HEK293 (cell line): ENCODE data around the gene AGK.

Source experiments
- FEZF1 ChIP-seq: fragments of 450-650 bp; formaldehyde crosslinking; IDR thresholded peaks from 2 replicates; pipeline ENCODE4 v1.5.1; 2016; ENCODE audit warnings: missing biosample characterization, missing genetic modification characterization
- IKZF3 ChIP-seq: fragments of 450-650 bp; IDR thresholded peaks from 2 replicates; pipeline ENCODE4 v1.5.0; 2018; ENCODE audit warnings: missing biosample characterization, mild to moderate bottlenecking, missing genetic modification characterization, moderate library complexity
- MYNN ChIP-seq: fragments of 450-650 bp; formaldehyde crosslinking; IDR thresholded peaks from 2 replicates; pipeline ENCODE4 v1.5.1; 2016; ENCODE audit warnings: missing biosample characterization, missing genetic modification characterization, borderline replicate concordance
- MZF1 ChIP-seq: fragments of 450-650 bp; formaldehyde crosslinking; IDR thresholded peaks from 2 replicates; pipeline ENCODE4 v1.5.1; 2017; ENCODE audit warnings: missing biosample characterization, missing genetic modification characterization, borderline replicate concordance
- SCRT2 ChIP-seq: fragments of 450-650 bp; formaldehyde crosslinking; IDR thresholded peaks from 2 replicates; pipeline ENCODE4 v1.5.1; 2016; ENCODE audit warnings: missing biosample characterization, missing genetic modification characterization
- SP3 ChIP-seq: fragments of 450-650 bp; formaldehyde crosslinking; IDR thresholded peaks from 2 replicates; pipeline ENCODE4 v1.5.1; 2016; ENCODE audit warnings: missing biosample characterization, missing genetic modification characterization
- YY1 ChIP-seq: fragments of 450-650 bp; formaldehyde crosslinking; IDR thresholded peaks from 2 replicates; pipeline ENCODE4 v1.5.1; 2018; ENCODE audit warnings: missing biosample characterization, missing genetic modification characterization
- YY2 ChIP-seq: fragments of 450-650 bp; formaldehyde crosslinking; IDR thresholded peaks from 2 replicates; pipeline ENCODE4 v1.5.1; 2016; ENCODE audit warnings: missing biosample characterization, missing genetic modification characterization
- ZFHX2 ChIP-seq: fragments of 450-650 bp; formaldehyde crosslinking; conservative IDR thresholded peaks from 2 replicates; pipeline ENCODE4 v1.5.1; 2016; ENCODE audit warnings: missing biosample characterization, missing genetic modification characterization
- ZFP41 ChIP-seq: fragments of 450-650 bp; formaldehyde crosslinking; IDR thresholded peaks from 2 replicates; pipeline ENCODE4 v1.5.1; 2016; ENCODE audit warnings: missing biosample characterization, missing genetic modification characterization, borderline replicate concordance
- ZNF121 ChIP-seq: fragments of 450-650 bp; formaldehyde crosslinking; IDR thresholded peaks from 2 replicates; pipeline ENCODE4 v1.5.1; 2016; ENCODE audit warnings: missing biosample characterization, missing genetic modification characterization
- ZNF132 ChIP-seq: fragments of 450-650 bp; formaldehyde crosslinking; IDR thresholded peaks from 2 replicates; pipeline ENCODE4 v1.5.1; 2017; ENCODE audit warnings: missing biosample characterization, missing genetic modification characterization, borderline replicate concordance
- ZNF138 ChIP-seq: fragments of 450-650 bp; formaldehyde crosslinking; IDR thresholded peaks from 2 replicates; pipeline ENCODE4 v1.5.1; 2016; ENCODE audit warnings: missing biosample characterization, missing genetic modification characterization, borderline replicate concordance
- ZNF146 ChIP-seq: fragments of 450-650 bp; formaldehyde crosslinking; IDR thresholded peaks from 2 replicates; pipeline ENCODE4 v1.5.1; 2016; ENCODE audit warnings: missing biosample characterization, missing genetic modification characterization
- ZNF23 ChIP-seq: fragments of 450-650 bp; formaldehyde crosslinking; IDR thresholded peaks from 2 replicates; pipeline ENCODE4 v1.5.1; 2016; ENCODE audit warnings: missing biosample characterization, missing genetic modification characterization, borderline replicate concordance
- ZNF24 ChIP-seq: fragments of 450-650 bp; formaldehyde crosslinking; IDR thresholded peaks from 2 replicates; pipeline ENCODE4 v1.5.1; 2016; ENCODE audit warnings: missing biosample characterization, missing genetic modification characterization
- ZNF302 ChIP-seq: fragments of 450-650 bp; formaldehyde crosslinking; IDR thresholded peaks from 2 replicates; pipeline ENCODE4 v1.5.1; 2016; ENCODE audit warnings: missing biosample characterization, missing genetic modification characterization, low read depth
- ZNF366 ChIP-seq: fragments of 450-650 bp; formaldehyde crosslinking; conservative IDR thresholded peaks from 2 replicates; pipeline ENCODE4 v1.5.1; 2016; ENCODE audit warnings: missing biosample characterization, missing genetic modification characterization
- ZNF416 ChIP-seq: fragments of 450-650 bp; formaldehyde crosslinking; IDR thresholded peaks from 2 replicates; pipeline ENCODE4 v1.5.1; 2016; ENCODE audit warnings: missing biosample characterization, missing genetic modification characterization
- ZNF423 ChIP-seq: fragments of 450-650 bp; formaldehyde crosslinking; IDR thresholded peaks from 2 replicates; pipeline ENCODE4 v1.5.1; 2016; ENCODE audit warnings: missing biosample characterization, missing genetic modification characterization
- ZNF548 ChIP-seq: fragments of 450-650 bp; formaldehyde crosslinking; IDR thresholded peaks from 2 replicates; pipeline ENCODE4 v1.5.1; 2016; ENCODE audit warnings: missing biosample characterization, missing genetic modification characterization
- ZNF580 ChIP-seq: fragments of 450-650 bp; formaldehyde crosslinking; IDR thresholded peaks from 2 replicates; pipeline ENCODE4 v1.5.1; 2016; ENCODE audit warnings: missing biosample characterization, missing genetic modification characterization
- ZNF610 ChIP-seq: fragments of 450-650 bp; formaldehyde crosslinking; IDR thresholded peaks from 2 replicates; pipeline ENCODE4 v1.5.1; 2016; ENCODE audit warnings: missing biosample characterization, missing genetic modification characterization, borderline replicate concordance
- ZNF629 ChIP-seq: fragments of 450-650 bp; formaldehyde crosslinking; IDR thresholded peaks from 2 replicates; pipeline ENCODE4 v1.5.1; 2017; ENCODE audit warnings: missing biosample characterization, missing genetic modification characterization
- ZNF664 ChIP-seq: fragments of 450-650 bp; formaldehyde crosslinking; IDR thresholded peaks from 2 replicates; pipeline ENCODE4 v1.5.1; 2016; ENCODE audit warnings: missing biosample characterization, missing genetic modification characterization
- ZNF677 ChIP-seq: fragments of 450-650 bp; IDR thresholded peaks from 2 replicates; pipeline ENCODE4 v1.5.0; 2018; ENCODE audit warnings: missing biosample characterization, mild to moderate bottlenecking, missing genetic modification characterization, moderate library complexity
- ZNF768 ChIP-seq: fragments of 450-650 bp; formaldehyde crosslinking; IDR thresholded peaks from 2 replicates; pipeline ENCODE4 v1.5.1; 2018; ENCODE audit warnings: missing biosample characterization, mild to moderate bottlenecking, missing genetic modification characterization
- ZNF776 ChIP-seq: fragments of 450-650 bp; formaldehyde crosslinking; IDR thresholded peaks from 2 replicates; pipeline ENCODE4 v1.5.0; 2017; ENCODE audit warnings: missing biosample characterization, missing genetic modification characterization, borderline replicate concordance
- ZNF791 ChIP-seq: fragments of 450-650 bp; formaldehyde crosslinking; IDR thresholded peaks from 2 replicates; pipeline ENCODE4 v1.5.1; 2016; ENCODE audit warnings: missing biosample characterization, missing genetic modification characterization
- TF ChIP-seq, protein P1 (sequence below): fragments of 450-650 bp; formaldehyde crosslinking; IDR thresholded peaks from 2 replicates; pipeline ENCODE4 v1.5.1; 2017; ENCODE audit warnings: missing biosample characterization, missing genetic modification characterization
- TF ChIP-seq, protein P2 (sequence below): fragments of 450-650 bp; formaldehyde crosslinking; IDR thresholded peaks from 2 replicates; pipeline ENCODE4 v1.5.1; 2016; ENCODE audit warnings: missing biosample characterization, missing genetic modification characterization, low read depth
- TF ChIP-seq, protein P3 (sequence below): fragments of 450-650 bp; formaldehyde crosslinking; IDR thresholded peaks from 2 replicates; pipeline ENCODE4 v1.5.1; 2016; ENCODE audit warnings: missing biosample characterization, missing genetic modification characterization
- TF ChIP-seq, protein P4 (sequence below): fragments of 450-650 bp; formaldehyde crosslinking; IDR thresholded peaks from 2 replicates; pipeline ENCODE4 v1.5.1; 2016; ENCODE audit warnings: missing biosample characterization, missing genetic modification characterization

The AGK gene

DNA sequence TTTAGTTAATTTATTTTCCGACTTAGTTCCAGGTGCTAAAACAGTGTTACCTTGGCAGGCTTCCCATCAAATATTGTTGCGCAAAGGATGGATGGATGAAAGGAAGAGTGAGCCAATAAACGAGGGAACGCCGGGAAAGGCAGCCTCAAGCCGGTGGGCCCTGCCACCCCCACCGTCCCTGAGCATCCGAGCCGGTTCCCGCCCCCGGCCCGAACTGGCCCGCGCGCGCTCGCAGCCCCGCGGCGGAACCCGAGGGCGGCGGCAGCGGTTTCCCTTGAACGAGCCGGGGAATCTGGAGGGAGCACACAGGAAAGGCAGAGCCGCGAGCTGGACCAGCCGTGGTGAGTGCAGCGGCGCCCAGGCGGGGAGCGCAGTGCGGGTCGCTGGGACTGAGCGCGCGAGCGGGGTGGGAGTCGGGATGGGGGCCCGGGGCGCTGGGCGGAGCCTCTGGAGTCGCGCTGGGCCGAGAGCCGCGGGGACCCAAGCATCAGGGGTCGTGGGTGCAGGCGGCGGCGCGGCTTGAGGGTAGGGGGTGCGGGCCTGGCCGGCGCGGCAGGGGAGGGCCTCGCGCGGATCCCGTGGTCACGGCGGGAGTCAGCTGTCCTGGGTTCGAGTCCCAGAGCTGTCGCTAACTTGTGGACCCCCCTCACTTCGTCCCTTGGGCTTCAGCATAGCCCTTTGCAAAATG lies at the start of gene AGK (continued):
- TF ChIP-seq ZNF302 (tag by site-specific recombination) (no peak), ZNF138 (no peak), YY1 (peak; percentile 67), SP3 (peak; percentile 50), ZNF677 (tag by site-specific recombination) (no peak), ZNF768 (tag by site-specific recombination) (0 out of 2 replicates have a peak, but pooled peaks have one; percentile 63), ZNF664 (tag by site-specific recombination) (no peak), FEZF1 (tag by site-specific recombination) (peak; percentile 26; the same call in 1 of the 2 replicates), IKZF3 (tag by site-specific recombination) (peak; percentile 70), ZFHX2 (tag by site-specific recombination) (peak; percentile 90), YY2 (peak; percentile 49), ZNF366 (tag by site-specific recombination) (peak; percentile 93), ZNF580 (peak; percentile 59), ZNF791 (no peak), ZNF776 (tag by site-specific recombination) (no peak), ZNF24 (tag by site-specific recombination) (peak; percentile 85), MYNN (tag by site-specific recombination) (0 out of 2 replicates have a peak, but pooled peaks have one; percentile 47), ZNF610 (tag by site-specific recombination) (peak; percentile 57; the same call in 1 of the 2 replicates), ZNF416 (tag by site-specific recombination) (no peak), SCRT2 (tag by site-specific recombination) (0 out of 2 replicates have a peak, but pooled peaks have one; percentile 45), ZNF548 (tag by site-specific recombination) (no peak), MZF1 (tag by site-specific recombination) (no peak), ZFP41 (tag by site-specific recombination) (no peak), ZNF121 (tag by site-specific recombination) (peak; percentile 70; the same call in 1 of the 2 replicates), ZNF423 (tag by site-specific recombination) (0 out of 2 replicates have a peak, but pooled peaks have one; percentile 12), ZNF146 (peak; percentile 64), ZNF132 (no peak), ZNF23 (no peak), ZNF629 (tag by site-specific recombination) (peak; percentile 50)
- TF ChIP-seq, protein P1, sequence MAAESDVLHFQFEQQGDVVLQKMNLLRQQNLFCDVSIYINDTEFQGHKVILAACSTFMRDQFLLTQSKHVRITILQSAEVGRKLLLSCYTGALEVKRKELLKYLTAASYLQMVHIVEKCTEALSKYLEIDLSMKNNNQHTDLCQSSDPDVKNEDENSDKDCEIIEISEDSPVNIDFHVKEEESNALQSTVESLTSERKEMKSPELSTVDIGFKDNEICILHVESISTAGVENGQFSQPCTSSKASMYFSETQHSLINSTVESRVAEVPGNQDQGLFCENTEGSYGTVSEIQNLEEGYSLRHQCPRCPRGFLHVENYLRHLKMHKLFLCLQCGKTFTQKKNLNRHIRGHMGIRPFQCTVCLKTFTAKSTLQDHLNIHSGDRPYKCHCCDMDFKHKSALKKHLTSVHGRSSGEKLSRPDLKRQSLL (tag by site-specific recombination), result peak; percentile 74
- TF ChIP-seq, protein P2, sequence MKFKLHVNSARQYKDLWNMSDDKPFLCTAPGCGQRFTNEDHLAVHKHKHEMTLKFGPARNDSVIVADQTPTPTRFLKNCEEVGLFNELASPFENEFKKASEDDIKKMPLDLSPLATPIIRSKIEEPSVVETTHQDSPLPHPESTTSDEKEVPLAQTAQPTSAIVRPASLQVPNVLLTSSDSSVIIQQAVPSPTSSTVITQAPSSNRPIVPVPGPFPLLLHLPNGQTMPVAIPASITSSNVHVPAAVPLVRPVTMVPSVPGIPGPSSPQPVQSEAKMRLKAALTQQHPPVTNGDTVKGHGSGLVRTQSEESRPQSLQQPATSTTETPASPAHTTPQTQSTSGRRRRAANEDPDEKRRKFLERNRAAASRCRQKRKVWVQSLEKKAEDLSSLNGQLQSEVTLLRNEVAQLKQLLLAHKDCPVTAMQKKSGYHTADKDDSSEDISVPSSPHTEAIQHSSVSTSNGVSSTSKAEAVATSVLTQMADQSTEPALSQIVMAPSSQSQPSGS (tag by site-specific recombination), result no peak
- TF ChIP-seq, protein P3, sequence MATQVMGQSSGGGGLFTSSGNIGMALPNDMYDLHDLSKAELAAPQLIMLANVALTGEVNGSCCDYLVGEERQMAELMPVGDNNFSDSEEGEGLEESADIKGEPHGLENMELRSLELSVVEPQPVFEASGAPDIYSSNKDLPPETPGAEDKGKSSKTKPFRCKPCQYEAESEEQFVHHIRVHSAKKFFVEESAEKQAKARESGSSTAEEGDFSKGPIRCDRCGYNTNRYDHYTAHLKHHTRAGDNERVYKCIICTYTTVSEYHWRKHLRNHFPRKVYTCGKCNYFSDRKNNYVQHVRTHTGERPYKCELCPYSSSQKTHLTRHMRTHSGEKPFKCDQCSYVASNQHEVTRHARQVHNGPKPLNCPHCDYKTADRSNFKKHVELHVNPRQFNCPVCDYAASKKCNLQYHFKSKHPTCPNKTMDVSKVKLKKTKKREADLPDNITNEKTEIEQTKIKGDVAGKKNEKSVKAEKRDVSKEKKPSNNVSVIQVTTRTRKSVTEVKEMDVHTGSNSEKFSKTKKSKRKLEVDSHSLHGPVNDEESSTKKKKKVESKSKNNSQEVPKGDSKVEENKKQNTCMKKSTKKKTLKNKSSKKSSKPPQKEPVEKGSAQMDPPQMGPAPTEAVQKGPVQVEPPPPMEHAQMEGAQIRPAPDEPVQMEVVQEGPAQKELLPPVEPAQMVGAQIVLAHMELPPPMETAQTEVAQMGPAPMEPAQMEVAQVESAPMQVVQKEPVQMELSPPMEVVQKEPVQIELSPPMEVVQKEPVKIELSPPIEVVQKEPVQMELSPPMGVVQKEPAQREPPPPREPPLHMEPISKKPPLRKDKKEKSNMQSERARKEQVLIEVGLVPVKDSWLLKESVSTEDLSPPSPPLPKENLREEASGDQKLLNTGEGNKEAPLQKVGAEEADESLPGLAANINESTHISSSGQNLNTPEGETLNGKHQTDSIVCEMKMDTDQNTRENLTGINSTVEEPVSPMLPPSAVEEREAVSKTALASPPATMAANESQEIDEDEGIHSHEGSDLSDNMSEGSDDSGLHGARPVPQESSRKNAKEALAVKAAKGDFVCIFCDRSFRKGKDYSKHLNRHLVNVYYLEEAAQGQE (tag by site-specific recombination), result peak; percentile 76
- TF ChIP-seq, protein P4, sequence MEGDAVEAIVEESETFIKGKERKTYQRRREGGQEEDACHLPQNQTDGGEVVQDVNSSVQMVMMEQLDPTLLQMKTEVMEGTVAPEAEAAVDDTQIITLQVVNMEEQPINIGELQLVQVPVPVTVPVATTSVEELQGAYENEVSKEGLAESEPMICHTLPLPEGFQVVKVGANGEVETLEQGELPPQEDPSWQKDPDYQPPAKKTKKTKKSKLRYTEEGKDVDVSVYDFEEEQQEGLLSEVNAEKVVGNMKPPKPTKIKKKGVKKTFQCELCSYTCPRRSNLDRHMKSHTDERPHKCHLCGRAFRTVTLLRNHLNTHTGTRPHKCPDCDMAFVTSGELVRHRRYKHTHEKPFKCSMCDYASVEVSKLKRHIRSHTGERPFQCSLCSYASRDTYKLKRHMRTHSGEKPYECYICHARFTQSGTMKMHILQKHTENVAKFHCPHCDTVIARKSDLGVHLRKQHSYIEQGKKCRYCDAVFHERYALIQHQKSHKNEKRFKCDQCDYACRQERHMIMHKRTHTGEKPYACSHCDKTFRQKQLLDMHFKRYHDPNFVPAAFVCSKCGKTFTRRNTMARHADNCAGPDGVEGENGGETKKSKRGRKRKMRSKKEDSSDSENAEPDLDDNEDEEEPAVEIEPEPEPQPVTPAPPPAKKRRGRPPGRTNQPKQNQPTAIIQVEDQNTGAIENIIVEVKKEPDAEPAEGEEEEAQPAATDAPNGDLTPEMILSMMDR (tag by site-specific recombination), result no peak
